Left forelimb (tissue), 1 donor: ENCODE results near the gene HSF2BP.
"Not testable (repeated sequence)": the region's sequence is repeated elsewhere in the genome, so short reads cannot be mapped to it uniquely, and the experiment has no call there.

ENCODE experiments used
- DNase-seq: peaks from one replicate; pipeline ENCODE4 v3.0.0-alpha.2; 2018; ENCODE audit warnings: low spot score

Gene HSF2BP

GRCh38 chr21:43659136-43660000 lies at the start of gene HSF2BP, which contains the start of gene RRP1B:
HSF2BP (minus strand) TSS chr21:43659488; CDS start chr21:43658096, 1,392 bp downstream.
RRP1B (plus strand) TSS chr21:43659560; CDS start chr21:43659665, 105 bp downstream.
- peak; percentile 91 for DNase-seq

- DNase-seq = no peak
Observed at GRCh38 chr21:43708745-43709381, 49.6 kb upstream of the HSF2BP start.

- DNase-seq = no peak
Observed at GRCh38 chr21:43707462-43707861, 48.2 kb upstream of the HSF2BP start.

- no peak for DNase-seq
Observed at GRCh38 chr21:43703035-43703880, 44.0 kb upstream of the HSF2BP start.

- no peak for DNase-seq
Observed at GRCh38 chr21:43702785-43703034, 43.4 kb upstream of the HSF2BP start.

GRCh38 chr21:43701936-43702784 lies 42.9 kb upstream of the HSF2BP start:
- no peak for DNase-seq

GRCh38 chr21:43699933-43700599 lies 40.8 kb upstream of the HSF2BP start:
- no peak for DNase-seq

GRCh38 chr21:43699492-43699777 lies 40.1 kb upstream of the HSF2BP start:
- not testable (repeated sequence) for DNase-seq

- DNase-seq = no peak
Observed at GRCh38 chr21:43697758-43698643, 38.7 kb upstream of the HSF2BP start.

- no peak for DNase-seq
Observed at GRCh38 chr21:43696214-43696613, 36.9 kb upstream of the HSF2BP start.

- no peak for DNase-seq
Observed at GRCh38 chr21:43694437-43695079, 35.3 kb upstream of the HSF2BP start.

- DNase-seq = no peak
Observed at GRCh38 chr21:43693981-43694380, 34.7 kb upstream of the HSF2BP start.

- DNase-seq = no peak
Observed at GRCh38 chr21:43692949-43693348, 33.7 kb upstream of the HSF2BP start.

- no peak for DNase-seq
Observed at GRCh38 chr21:43691801-43692200, 32.5 kb upstream of the HSF2BP start.

- no peak for DNase-seq
Observed at GRCh38 chr21:43691086-43691795, 32.0 kb upstream of the HSF2BP start.

GRCh38 chr21:43690346-43690745 lies 31.1 kb upstream of the HSF2BP start:
- DNase-seq = no peak

GRCh38 chr21:43689556-43690337 lies 30.5 kb upstream of the HSF2BP start:
- DNase-seq = no peak

GRCh38 chr21:43688906-43689305 lies 29.6 kb upstream of the HSF2BP start:
- DNase-seq = no peak
